Thoracic aorta (tissue), 2 donors: ENCODE data around the gene SSR1. TPM values are rescaled to one million over a fixed set of nuclear protein-coding genes. Genes with fewer than 3 reads are reported as not detected.
"Not testable (repeated sequence)": the region's sequence is repeated elsewhere in the genome, so short reads cannot be mapped to it uniquely, and the experiment has no call there.

Source experiments
- ATAC-seq: fragments of 150-250 bp; one replicate; pipeline ENCODE4 v1.8.0; 2017; ENCODE audit warnings: low read depth; ENCODE audit not compliant: insufficient number of reproducible peaks, low FRiP score
- DNase-seq: peaks from one replicate; pipeline ENCODE4 v3.0.0-alpha.2; 2020; ENCODE audit warnings: low spot score
- H3K27ac ChIP-seq, 2 donors: fragments of 200-600 bp; sonication (generic); 1 replicate in 1 of 2; 2 replicates in 1 of 2; pipeline ENCODE4 v1.5.1; 2016; ENCODE audit warnings: mild to moderate bottlenecking in 2 of 2, moderate library complexity in 2 of 2
- H3K27me3 ChIP-seq: fragments of 200-600 bp; sonication (generic); replicated peaks from 2 replicates; pipeline ENCODE4 v1.6.0; 2016; ENCODE audit warnings: mild to moderate bottlenecking; ENCODE audit not compliant: insufficient read depth
- H3K36me3 ChIP-seq: fragments of 200-600 bp; sonication (generic); one replicate; pipeline ENCODE4 v1.5.1; 2016
- H3K4me1 ChIP-seq, 2 donors: fragments of 200-600 bp; sonication (generic); 1 replicate in 1 of 2; 2 replicates in 1 of 2; pipeline versions ENCODE4 v1.5.1 to v1.6.0; 2016; ENCODE audit warnings: low read depth in 2 of 2, mild to moderate bottlenecking in 1 of 2; ENCODE audit not compliant: control insufficient read depth in 1 of 2
- H3K4me3 ChIP-seq: fragments of 200-600 bp; sonication (generic); 2 replicates; pipeline ENCODE4 v1.5.1; 2016; ENCODE audit warnings: mild to moderate bottlenecking
- H3K9me3 ChIP-seq: fragments of 200-600 bp; sonication (generic); 2 replicates; pipeline ENCODE4 v1.5.1; 2016
- total RNA-seq, 2 donors: library from RNA; depleted of rRNA; stranded (reverse); fragments of >200 nt; gene quantifications; one replicate each; pipeline versions ENCODE4 v1.1.0 to v1.2.3, GENCODE V29; 2016
- TF ChIP-seq, protein P1 (sequence below): fragments of 200-600 bp; sonication (generic); IDR thresholded peaks from one replicate; pipeline ENCODE4 v1.5.1; 2019; ENCODE audit warnings: antibody characterized with exemption

Gene SSR1
- total RNA-seq, 2 donors from 2014 or later, result 56.6 to 59.4 TPM

DNA sequence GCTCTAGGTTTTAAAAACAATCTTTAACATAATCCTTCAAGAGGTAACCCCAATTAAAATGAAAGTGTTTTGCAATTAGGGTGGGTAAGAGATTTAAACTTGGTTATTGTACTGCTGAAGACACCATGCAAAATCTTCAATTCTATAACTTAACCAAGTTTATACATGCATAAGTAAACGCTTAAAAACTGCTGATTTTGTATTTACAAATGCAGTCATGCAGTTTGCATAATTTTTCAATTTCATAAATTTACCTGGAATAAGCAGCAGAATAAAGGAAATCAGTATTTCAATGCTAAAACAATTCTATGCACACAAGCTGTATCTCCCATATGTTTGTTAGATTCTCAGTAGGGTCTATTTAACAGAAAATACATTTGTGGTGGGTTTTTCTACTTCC is 22.9 kb downstream of the SSR1 start:
- H3K4me3 ChIP-seq, result no peak overlapping the region
- TF ChIP-seq, protein P1, sequence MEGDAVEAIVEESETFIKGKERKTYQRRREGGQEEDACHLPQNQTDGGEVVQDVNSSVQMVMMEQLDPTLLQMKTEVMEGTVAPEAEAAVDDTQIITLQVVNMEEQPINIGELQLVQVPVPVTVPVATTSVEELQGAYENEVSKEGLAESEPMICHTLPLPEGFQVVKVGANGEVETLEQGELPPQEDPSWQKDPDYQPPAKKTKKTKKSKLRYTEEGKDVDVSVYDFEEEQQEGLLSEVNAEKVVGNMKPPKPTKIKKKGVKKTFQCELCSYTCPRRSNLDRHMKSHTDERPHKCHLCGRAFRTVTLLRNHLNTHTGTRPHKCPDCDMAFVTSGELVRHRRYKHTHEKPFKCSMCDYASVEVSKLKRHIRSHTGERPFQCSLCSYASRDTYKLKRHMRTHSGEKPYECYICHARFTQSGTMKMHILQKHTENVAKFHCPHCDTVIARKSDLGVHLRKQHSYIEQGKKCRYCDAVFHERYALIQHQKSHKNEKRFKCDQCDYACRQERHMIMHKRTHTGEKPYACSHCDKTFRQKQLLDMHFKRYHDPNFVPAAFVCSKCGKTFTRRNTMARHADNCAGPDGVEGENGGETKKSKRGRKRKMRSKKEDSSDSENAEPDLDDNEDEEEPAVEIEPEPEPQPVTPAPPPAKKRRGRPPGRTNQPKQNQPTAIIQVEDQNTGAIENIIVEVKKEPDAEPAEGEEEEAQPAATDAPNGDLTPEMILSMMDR, result no peak
- H3K9me3 ChIP-seq, result no peaks in the 10 kb centered on the region
- H3K27me3 ChIP-seq, result no peaks in the 10 kb centered on the region
- H3K36me3 ChIP-seq, result peaks cover 18% of the 10 kb centered on the region
- no peaks in the 10 kb centered on the region for H3K4me1 ChIP-seq
- H3K27ac ChIP-seq, result no peak overlapping the region
- ATAC-seq (no peak), DNase-seq (no peak)

DNA sequence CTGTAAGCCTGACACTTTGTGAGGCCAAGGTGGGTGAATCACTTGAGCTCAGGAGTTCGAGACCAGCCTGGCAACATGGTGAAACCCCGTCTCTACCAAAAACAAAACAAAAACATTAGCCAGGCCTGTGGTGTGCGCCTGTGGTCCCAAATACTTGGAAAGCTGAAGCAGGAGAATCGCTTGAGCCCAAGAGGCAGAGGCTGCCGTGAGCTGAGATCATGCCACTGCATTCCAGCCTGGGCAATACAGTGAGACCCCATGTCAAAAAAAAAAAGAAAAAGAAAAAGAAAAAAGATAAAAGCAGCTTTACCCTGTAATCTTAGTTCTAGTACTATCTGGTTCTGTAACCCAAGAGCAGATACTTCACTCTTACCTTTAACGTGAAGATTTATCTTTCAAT is 27.6 kb downstream of the SSR1 start:
- H3K27ac ChIP-seq, result no peak overlapping the region
- H3K27me3 ChIP-seq, result no peaks in the 10 kb centered on the region
- H3K36me3 ChIP-seq, result peaks cover 13% of the 10 kb centered on the region
- H3K4me3 ChIP-seq, result no peak overlapping the region
- no peaks in the 10 kb centered on the region for H3K9me3 ChIP-seq
- ATAC-seq (no peak), DNase-seq (no peak)
- TF ChIP-seq, protein P1, result no peak
- H3K4me1 ChIP-seq, result no peaks in the 10 kb centered on the region

DNA sequence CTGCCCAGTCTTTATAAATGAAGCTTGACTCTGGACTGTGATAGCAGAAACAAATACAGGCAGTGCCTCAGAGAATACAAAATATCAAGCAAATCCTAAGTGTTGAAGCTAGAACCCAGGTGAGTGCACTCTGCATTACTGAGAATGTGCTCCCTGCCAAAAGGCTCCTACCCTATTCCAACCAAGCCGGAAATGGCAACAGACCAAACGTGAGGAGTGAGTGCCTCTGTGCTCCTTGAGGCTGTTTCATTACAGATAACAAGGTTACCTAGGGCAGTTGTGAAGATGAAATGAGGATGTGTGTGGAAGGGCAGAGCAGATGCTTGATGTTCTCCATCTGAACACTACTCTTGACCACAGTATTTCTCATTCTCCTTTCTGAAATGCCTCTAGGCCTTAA is 29.3 kb downstream of the SSR1 start:
- Histone ChIP-seq H3K4me1 (no peaks in the 10 kb centered on the region), H3K27ac (no peak overlapping the region), H3K36me3 (peaks cover 4% of the 10 kb centered on the region), H3K4me3 (no peak overlapping the region), H3K27me3 (no peaks in the 10 kb centered on the region), H3K9me3 (no peaks in the 10 kb centered on the region)
- ATAC-seq (no peak), DNase-seq (no peak)
- TF ChIP-seq, protein P1, result no peak

DNA sequence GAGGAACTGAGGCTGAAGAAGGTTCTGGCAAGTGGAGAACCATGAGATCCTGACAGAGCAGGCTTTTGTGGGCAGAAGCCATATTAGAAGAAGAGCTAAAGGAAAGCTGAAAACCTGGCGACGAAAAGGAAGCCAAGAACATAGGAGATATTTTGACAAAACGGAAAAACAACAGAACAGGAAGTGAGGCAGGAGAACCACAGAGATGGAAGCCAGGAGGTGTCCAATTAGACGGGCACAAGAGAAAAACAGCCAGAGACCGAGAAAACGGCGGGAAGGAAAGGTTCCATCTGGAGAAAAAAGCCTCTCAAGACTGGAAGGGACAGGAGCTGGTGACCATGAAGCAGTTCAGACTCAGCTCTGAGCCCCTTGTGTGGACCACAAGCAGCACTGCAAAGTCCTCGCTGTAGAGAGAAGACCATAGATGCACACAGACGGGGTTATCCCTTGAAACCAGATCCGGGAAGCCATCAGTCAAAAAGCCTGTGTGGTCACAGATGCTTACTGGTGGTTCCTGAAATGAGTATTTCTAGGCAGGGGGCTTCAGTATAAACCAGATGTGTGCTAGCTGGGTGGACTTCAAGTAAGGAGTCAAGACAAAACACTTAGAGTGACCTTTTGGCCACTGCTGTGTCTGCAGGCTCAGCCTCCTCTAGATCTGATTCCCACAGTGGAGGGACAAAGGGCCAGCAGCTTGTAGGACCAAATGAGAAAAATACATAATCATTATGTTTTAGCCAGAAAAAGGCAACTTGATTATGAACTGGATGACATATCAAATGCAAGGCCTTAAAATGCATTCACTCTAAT is 30.7 kb downstream of the SSR1 start:
- no peak for DNase-seq
- no peak for ATAC-seq
- no peak overlapping the region for H3K27ac ChIP-seq
- no peaks in the 10 kb centered on the region for H3K27me3 ChIP-seq
- peaks cover 1% of the 10 kb centered on the region for H3K36me3 ChIP-seq
- TF ChIP-seq, protein P1, result no peak
- H3K4me3 ChIP-seq, result no peak overlapping the region
- no peaks in the 10 kb centered on the region for H3K9me3 ChIP-seq
- no peaks in the 10 kb centered on the region for H3K4me1 ChIP-seq

DNA sequence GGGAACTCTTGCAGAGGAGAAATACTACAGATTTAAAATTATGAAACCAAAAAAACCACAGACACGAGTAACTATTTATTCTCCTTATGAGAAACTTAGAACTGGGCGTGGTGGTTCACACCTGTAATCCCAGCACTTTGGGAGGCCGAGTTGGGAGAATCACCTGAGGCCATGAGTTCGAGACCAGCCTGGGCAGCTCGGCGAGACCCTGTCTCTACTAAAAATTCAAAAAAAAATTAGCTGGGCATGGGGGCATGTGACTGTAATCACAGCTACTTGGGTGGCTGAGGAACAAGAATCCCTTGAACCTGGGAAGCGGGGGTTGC is 36.8 kb downstream of the SSR1 start:
- Histone ChIP-seq H3K4me3 (no peak overlapping the region), H3K36me3 (no peaks in the 10 kb centered on the region), H3K4me1 (no peaks in the 10 kb centered on the region), H3K27me3 (no peaks in the 10 kb centered on the region), H3K27ac (no peak overlapping the region), H3K9me3 (no peaks in the 10 kb centered on the region)
- ATAC-seq (no peak), DNase-seq (no peak)
- TF ChIP-seq, protein P1, result no peak

DNA sequence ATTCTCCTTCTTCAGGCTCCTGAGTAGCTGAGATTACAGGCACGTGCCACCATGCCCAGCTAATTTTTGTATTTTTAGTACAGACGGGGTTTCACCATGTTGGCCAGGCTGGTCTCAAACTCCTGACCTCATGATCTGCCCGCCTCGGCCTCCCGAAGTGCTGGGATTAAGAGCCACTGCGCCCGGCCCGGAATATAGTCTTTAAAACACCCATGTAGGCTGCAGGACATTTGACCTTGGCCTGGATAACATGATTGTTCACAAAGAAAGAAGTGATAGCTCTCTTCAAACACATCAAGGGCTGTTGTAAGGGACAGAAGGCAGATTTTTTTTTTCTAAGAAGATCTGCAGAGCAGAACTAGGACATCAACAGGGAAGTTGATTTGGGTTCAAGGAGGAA is 38.5 kb downstream of the SSR1 start:
- not testable (repeated sequence) for H3K9me3 ChIP-seq, DNase-seq, H3K36me3 ChIP-seq, ATAC-seq, H3K27ac ChIP-seq, H3K27me3 ChIP-seq, H3K4me3 ChIP-seq, H3K4me1 ChIP-seq
